GM12801 (cell line): ENCODE measurements around the gene TNPO3.

Experiments
- TF ChIP-seq, protein P1 (sequence below): IDR thresholded peaks from one replicate; pipeline ENCODE4 v1.5.1; 2011; ENCODE audit warnings: control low read depth; ENCODE audit not compliant: insufficient read length; ENCODE audit errors: extremely low read depth

TNPO3 gene

DNA sequence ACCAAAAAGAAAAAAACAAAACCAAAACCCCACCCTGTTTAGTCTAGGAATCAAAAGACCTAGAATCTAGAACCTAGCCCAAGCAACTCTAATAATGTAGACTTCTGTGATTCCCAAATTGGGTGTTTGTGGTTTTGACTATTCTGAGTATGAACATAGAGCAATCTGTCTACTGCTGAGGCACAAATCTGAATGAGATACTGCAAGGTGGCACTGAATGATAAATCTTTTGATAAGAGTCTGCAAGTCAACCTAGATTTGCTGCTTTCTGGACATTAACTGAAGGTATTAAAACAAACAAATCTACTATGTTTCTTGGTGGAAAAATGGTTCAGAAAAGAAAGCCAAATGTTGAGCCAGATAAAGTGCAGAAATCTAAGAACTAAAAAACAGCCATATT is 66.5 kb downstream of the TNPO3 start:
- TF ChIP-seq, protein P1, sequence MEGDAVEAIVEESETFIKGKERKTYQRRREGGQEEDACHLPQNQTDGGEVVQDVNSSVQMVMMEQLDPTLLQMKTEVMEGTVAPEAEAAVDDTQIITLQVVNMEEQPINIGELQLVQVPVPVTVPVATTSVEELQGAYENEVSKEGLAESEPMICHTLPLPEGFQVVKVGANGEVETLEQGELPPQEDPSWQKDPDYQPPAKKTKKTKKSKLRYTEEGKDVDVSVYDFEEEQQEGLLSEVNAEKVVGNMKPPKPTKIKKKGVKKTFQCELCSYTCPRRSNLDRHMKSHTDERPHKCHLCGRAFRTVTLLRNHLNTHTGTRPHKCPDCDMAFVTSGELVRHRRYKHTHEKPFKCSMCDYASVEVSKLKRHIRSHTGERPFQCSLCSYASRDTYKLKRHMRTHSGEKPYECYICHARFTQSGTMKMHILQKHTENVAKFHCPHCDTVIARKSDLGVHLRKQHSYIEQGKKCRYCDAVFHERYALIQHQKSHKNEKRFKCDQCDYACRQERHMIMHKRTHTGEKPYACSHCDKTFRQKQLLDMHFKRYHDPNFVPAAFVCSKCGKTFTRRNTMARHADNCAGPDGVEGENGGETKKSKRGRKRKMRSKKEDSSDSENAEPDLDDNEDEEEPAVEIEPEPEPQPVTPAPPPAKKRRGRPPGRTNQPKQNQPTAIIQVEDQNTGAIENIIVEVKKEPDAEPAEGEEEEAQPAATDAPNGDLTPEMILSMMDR: no peak

- TF ChIP-seq, protein P1: no peak
These were observed 68.3 kb downstream of the TNPO3 start for GRCh38 chr7:128986609-128987008.

DNA sequence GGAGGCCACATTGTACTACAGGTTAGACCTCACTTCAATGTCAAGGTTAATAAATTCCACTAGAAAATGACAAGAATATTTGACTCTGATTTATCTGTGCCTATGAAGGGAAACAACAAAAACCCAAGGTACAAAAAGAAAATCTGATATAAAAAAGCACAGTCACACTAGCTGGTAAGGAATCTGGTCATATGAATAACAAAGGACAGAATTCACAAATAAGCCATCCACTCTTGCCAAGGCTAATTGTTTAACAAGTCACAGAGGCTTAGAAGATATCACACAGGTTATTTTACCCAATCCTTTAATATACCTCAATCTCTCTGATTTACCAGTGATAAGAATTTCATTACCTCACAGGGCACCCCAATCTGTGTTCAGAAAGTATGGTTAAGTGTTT is 69.3 kb downstream of the TNPO3 start:
- TF ChIP-seq, protein P1: no peak

DNA sequence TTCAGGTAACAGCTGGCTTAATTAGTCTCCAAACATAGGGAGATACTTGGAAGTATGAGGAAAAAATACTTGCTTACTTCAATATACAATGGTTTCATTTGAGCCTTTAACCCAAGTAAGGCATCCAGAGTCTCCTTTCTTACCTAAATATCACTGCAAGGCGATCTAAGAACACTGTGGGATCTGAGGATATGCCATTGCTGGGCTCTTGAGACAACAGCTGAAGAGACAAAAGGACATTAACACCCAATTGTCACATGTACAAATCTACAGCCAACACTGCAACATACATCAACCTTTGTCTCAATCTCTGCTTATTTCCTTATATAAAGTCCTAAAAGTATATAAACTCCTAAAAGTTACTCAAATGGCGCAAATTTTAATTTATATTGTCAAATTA is 72.8 kb downstream of the TNPO3 start:
- TF ChIP-seq, protein P1: no peak

GRCh38 chr7:128974241-128974934 is 80.5 kb downstream of the TNPO3 start:
- TF ChIP-seq, protein P1: no peak

DNA sequence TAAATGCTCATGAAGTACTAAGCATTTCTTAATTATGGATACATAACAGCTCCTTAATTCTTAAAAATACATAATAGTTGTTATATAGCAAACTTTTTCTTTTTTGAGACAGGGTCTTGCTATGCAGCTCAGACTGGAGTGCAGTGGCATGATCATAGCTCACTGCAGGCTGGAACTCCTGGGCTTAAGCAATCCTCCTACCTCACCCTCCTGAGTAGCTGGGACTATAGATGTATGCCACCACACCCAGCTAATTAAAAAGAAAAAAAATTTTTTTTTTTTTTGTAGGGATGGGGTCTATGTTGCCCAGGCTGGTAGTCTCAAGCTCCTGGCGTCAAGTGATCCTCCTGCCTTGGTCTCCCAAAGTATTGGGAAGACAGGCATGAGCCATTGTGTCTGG is 86.3 kb downstream of the TNPO3 start:
- TF ChIP-seq, protein P1: no peak

DNA sequence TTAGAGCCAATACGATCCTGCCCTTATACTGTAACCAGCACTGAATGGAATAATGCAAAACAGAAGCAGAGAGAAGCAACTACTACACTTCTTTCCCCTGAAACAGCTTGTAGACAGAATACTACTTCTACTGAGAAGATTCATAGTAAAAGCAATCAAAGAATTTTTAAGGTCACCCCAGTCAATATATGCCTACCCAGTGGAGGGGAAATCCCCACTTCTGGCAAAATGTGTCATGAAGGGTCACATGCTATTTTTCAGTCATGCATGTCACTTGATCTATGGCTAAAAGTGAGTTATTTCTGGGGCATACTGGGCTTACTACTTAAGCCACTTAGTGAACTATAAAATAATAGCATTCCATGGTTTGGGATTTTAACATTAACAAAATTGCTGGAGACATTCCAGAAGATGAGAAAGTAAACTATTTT is 91.6 kb downstream of the TNPO3 start:
- TF ChIP-seq, protein P1: no peak

DNA sequence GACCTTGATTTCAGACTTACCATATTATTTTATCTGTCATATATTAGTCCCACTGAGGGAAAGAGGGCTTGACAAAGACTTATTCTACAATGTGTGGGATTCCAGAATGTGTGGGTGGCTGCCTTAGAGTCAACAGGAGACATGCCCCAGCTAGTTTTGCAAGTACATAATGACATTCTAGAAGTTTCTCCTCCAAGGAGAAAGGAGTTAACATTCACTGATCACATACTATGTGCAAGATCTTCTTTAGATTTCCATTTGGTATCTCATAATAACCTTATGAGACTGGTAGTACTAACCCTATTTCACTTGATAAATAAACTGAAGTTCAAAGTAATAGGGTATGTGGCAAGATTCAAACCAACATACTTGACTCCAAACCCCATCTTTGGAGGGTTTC is 92.0 kb downstream of the TNPO3 start:
- TF ChIP-seq, protein P1: no peak
